GM12878 (cell line): ENCODE data around the gene SUGP1. TPM values are rescaled to one million over a fixed set of nuclear protein-coding genes. Genes with fewer than 3 reads are reported as not detected.

Experiments
- ATAC-seq: fragments of 200-7000 bp; cut with Tn5 transposase; 3 replicates; pipeline ENCODE4 v1.9.1; 2020; ENCODE audit warnings: mild to moderate bottlenecking, moderate library complexity
- BruUV-seq: library from RNA; stranded (reverse); fragments of 400-500 nt; replicated peaks from 2 replicates; lab custom pipeline; 2021; lab: Mats Ljungman, UMichigan
- CTCF ChIA-PET: fragments of 300-600 bp; sonication (Branson Sonifier 250); formaldehyde crosslinking; extraction: SDS; loops from one replicate; lab custom pipeline; 2021; ENCODE audit warnings: inconsistent platforms; lab: Yijun Ruan, JAX
- POLR2A ChIA-PET: fragments of 350-600 bp; formaldehyde crosslinking; extraction: SDS; loops from one replicate; lab custom pipeline; 2021; ENCODE audit warnings: inconsistent platforms; lab: Charles Lee
- RAD21 ChIA-PET: fragments of 300-600 bp; sonication (Branson Sonifier 250); formaldehyde crosslinking; loops from one replicate; lab custom pipeline; 2023; ENCODE audit warnings: antibody characterized with exemption; ENCODE audit not compliant: unreplicated experiment; lab: Charles Lee
- SMC1A ChIA-PET: fragments of 300-600 bp; sonication (Branson Sonifier 250); formaldehyde crosslinking; loops from one replicate; lab custom pipeline; 2023; ENCODE audit not compliant: unreplicated experiment, uncharacterized antibody; lab: Charles Lee
- DNase-seq: peaks from one replicate; pipeline ENCODE4 v3.0.0-alpha.2; 2011; ENCODE audit warnings: low read depth, low spot score
- FAIRE-seq: peaks from 3 replicates; lab custom pipeline; 2011; peaks lifted over from hg19 to GRCh38; lab: Jason Lieb, UNC
- H2AFZ ChIP-seq: 2 replicates; pipeline ENCODE4 v1.6.0; 2011; ENCODE audit warnings: low read depth, low read length, control low read depth; ENCODE audit not compliant: control insufficient read depth
- H3K27ac ChIP-seq: 2 replicates; pipeline ENCODE4 v1.5.1; 2011; ENCODE audit warnings: control low read depth; ENCODE audit not compliant: control insufficient read depth, insufficient read depth
- H3K27me3 ChIP-seq, 2 experiments: replicated peaks in 1 of 2; 2 replicates each; pipeline versions ENCODE4 v1.6.0 to v1.6.1; 2011; ENCODE audit warnings: low read length in 1 of 2; ENCODE audit not compliant: control insufficient read depth in 2 of 2, insufficient read depth in 2 of 2
- H3K36me3 ChIP-seq, 2 experiments: 2 replicates each; pipeline ENCODE4 v1.5.1; 2011; ENCODE audit warnings: low read length in 1 of 2; ENCODE audit not compliant: control insufficient read depth in 2 of 2, insufficient read depth in 2 of 2
- H3K4me1 ChIP-seq: 2 replicates; pipeline ENCODE4 v1.6.1; 2011; ENCODE audit warnings: mild to moderate bottlenecking, low read length, moderate library complexity, mixed read lengths; ENCODE audit not compliant: control insufficient read depth, insufficient read depth
- H3K4me2 ChIP-seq: 2 replicates; pipeline ENCODE4 v1.6.0; 2011; ENCODE audit warnings: control low read depth; ENCODE audit not compliant: control insufficient read depth, insufficient read depth
- H3K4me3 ChIP-seq: fragments of 200-600 bp; sonication (generic); 2 replicates; pipeline ENCODE4 v1.5.1; 2016
- H3K79me2 ChIP-seq: 2 replicates; pipeline ENCODE4 v1.6.0; 2011; ENCODE audit warnings: low read length; ENCODE audit not compliant: control insufficient read depth, insufficient read depth
- H3K9ac ChIP-seq: 2 replicates; pipeline ENCODE4 v1.8.0; 2011; ENCODE audit warnings: low read length, control low read depth, mixed read lengths; ENCODE audit not compliant: control insufficient read depth, insufficient read depth
- H3K9me3 ChIP-seq: replicated peaks from 3 replicates; pipeline ENCODE4 v1.5.1; 2011; ENCODE audit warnings: mild to moderate bottlenecking, low read length; ENCODE audit not compliant: control insufficient read depth, insufficient read depth
- H4K20me1 ChIP-seq: 2 replicates; pipeline ENCODE4 v1.6.0; 2011; ENCODE audit not compliant: control insufficient read depth, insufficient read depth
- CREB1 ChIP-seq: IDR thresholded peaks from 2 replicates; pipeline ENCODE4 v1.6.1; 2012; ENCODE audit warnings: low read depth, mild to moderate bottlenecking, inconsistent platforms
- HDGF ChIP-seq: fragments of 450-650 bp; IDR thresholded peaks from 2 replicates; pipeline ENCODE4 v1.6.1; 2016; ENCODE audit warnings: antibody characterized with exemption
- PAX5 ChIP-seq: IDR thresholded peaks from 2 replicates; pipeline ENCODE4 v1.6.1; 2011; ENCODE audit warnings: low read depth, low read length, borderline replicate concordance
- PAX8 ChIP-seq: fragments of 450-650 bp; IDR thresholded peaks from 2 replicates; pipeline ENCODE4 v1.6.1; 2017; ENCODE audit warnings: mild to moderate bottlenecking, moderate library complexity
- PML ChIP-seq: IDR thresholded peaks from 2 replicates; pipeline ENCODE4 v1.6.1; 2012; ENCODE audit warnings: low read length, inconsistent platforms
- POLR2A ChIP-seq: IDR thresholded peaks from 2 replicates; pipeline ENCODE4 v1.6.1; 2011; ENCODE audit warnings: low read depth, mild to moderate bottlenecking, low read length
- POU2F2 ChIP-seq: IDR thresholded peaks from 3 replicates; pipeline ENCODE4 v1.6.1; 2011; ENCODE audit warnings: low read depth, mild to moderate bottlenecking, low read length, borderline replicate concordance
- RELA ChIP-seq: fragments of 450-650 bp; IDR thresholded peaks from 2 replicates; pipeline ENCODE4 v1.8.0; 2014; ENCODE audit warnings: borderline replicate concordance; ENCODE audit not compliant: partially characterized antibody
- SP1 ChIP-seq: IDR thresholded peaks from one replicate; pipeline ENCODE4 v1.6.1; 2011; ENCODE audit warnings: low read depth, low read length
- STAT1 ChIP-seq: fragments of 450-650 bp; conservative IDR thresholded peaks from 2 replicates; pipeline ENCODE4 v1.6.1; 2014; ENCODE audit warnings: antibody characterized with exemption, mild to moderate bottlenecking
- WGBS: methylation state at CpG from one replicate; pipeline ENCODE4 v1.1.6; 2016; ENCODE audit warnings: low lambda C conversion rate; ENCODE audit not compliant: insufficient replicate concordance, insufficient coverage; ENCODE audit errors: missing lambda C conversion rate; 5-methylcytosine and 5-hydroxymethylcytosine counted together
- in situ Hi-C: fragments of 300-500 bp; cut with MboI; formaldehyde crosslinking; loops from 9 replicates; pipeline ENCODE4 v1.14.3; 2018; ENCODE audit warnings: mixed read lengths
- intact Hi-C: fragments of 100-400 bp; cut with micrococcal nuclease; formaldehyde crosslinking; loops from one replicate; pipeline ENCODE4 v1.14.2; 2022; ENCODE audit not compliant: unreplicated experiment
- polyA plus RNA-seq, 11 experiments: library from polyadenylated mRNA; depleted of rRNA in 4 of 11; unstranded in 6 of 11; stranded (reverse) in 5 of 11; fragments of >200 nt; fragmentation: Nextera tagmentation in 4 of 11; fragmentation: Illumina TruSeq in 1 of 11; extraction: Ambion mirVana in 4 of 11; extraction: Trizol in 1 of 11; gene quantifications; 1 replicate in 1 of 11; 2 replicates in 10 of 11; pipeline versions ENCODE4 v1.2.1 to v1.2.3, GENCODE V29; 2011 to 2016; ENCODE audit warnings: inconsistent platforms in 2 of 11, missing spikeins in 2 of 11, low read depth in 1 of 11
- total RNA-seq, 4 experiments: library from RNA; depleted of rRNA in 3 of 4; stranded (reverse); fragments of >200 nt in 3 of 4; fragmentation: Illumina TruSeq in 1 of 4; extraction: Trizol in 1 of 4; gene quantifications; 2 replicates each; pipeline versions ENCODE4 v1.2.1 to v1.2.3, GENCODE V29; 2013 to 2021
- TF ChIP-seq, protein P1 (sequence below): fragments of 450-650 bp; formaldehyde crosslinking; IDR thresholded peaks from 2 replicates; pipeline ENCODE4 v1.4.0; 2020; ENCODE audit warnings: mild to moderate bottlenecking, moderate library complexity

The SUGP1 gene
- total and polyA plus RNA-seq, 10 of the 15 experiments (the other 5 are each of a cell fraction or from before 2014, with no cell fraction given): 1.6 to 70.2 (median 38.4) TPM

DNA sequence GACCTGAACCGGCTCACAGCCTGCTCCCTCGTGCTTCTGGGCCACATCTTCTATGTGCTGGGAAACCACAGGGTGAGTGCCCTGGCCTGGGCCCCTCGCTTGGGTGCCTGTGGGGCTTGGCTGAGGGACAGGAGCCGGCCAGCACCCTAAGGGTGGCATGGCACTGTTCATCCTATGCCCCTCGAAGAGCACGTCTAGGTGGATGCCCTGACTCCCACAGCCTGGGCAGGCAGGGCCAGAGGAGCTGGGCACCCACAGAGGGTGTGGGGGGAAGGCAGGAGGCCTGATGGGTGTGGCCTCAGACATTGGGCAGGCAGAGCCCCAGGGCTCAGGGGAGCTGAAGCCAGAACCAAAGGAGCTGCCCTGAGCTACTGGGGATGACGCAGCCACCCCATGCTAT is 29.1 kb upstream of the SUGP1 start:
- Histone ChIP-seq H3K4me3 (no peak overlapping the region), H3K4me2 (no peak overlapping the region), H3K9ac (no peak overlapping the region), H4K20me1 (no peaks in the 10 kb centered on the region), H3K36me3 (peaks cover 20 to 21% of the 10 kb centered on the region in 2 experiments), H3K4me1 (no peaks in the 10 kb centered on the region), H3K9me3 (no peaks in the 10 kb centered on the region), H3K79me2 (no peaks in the 10 kb centered on the region), H3K27ac (no peak overlapping the region), H3K27me3 (no peaks in the 10 kb centered on the region), H2AFZ (no peak overlapping the region)
- BruUV-seq: no TSS peak
- in situ Hi-C loops (no loop called here), intact Hi-C loops (no loop called here)
- TF ChIP-seq HDGF: no peak
- no peak for TF ChIP-seq PAX5
- no peak for TF ChIP-seq CREB1
- TF ChIP-seq, protein P1, sequence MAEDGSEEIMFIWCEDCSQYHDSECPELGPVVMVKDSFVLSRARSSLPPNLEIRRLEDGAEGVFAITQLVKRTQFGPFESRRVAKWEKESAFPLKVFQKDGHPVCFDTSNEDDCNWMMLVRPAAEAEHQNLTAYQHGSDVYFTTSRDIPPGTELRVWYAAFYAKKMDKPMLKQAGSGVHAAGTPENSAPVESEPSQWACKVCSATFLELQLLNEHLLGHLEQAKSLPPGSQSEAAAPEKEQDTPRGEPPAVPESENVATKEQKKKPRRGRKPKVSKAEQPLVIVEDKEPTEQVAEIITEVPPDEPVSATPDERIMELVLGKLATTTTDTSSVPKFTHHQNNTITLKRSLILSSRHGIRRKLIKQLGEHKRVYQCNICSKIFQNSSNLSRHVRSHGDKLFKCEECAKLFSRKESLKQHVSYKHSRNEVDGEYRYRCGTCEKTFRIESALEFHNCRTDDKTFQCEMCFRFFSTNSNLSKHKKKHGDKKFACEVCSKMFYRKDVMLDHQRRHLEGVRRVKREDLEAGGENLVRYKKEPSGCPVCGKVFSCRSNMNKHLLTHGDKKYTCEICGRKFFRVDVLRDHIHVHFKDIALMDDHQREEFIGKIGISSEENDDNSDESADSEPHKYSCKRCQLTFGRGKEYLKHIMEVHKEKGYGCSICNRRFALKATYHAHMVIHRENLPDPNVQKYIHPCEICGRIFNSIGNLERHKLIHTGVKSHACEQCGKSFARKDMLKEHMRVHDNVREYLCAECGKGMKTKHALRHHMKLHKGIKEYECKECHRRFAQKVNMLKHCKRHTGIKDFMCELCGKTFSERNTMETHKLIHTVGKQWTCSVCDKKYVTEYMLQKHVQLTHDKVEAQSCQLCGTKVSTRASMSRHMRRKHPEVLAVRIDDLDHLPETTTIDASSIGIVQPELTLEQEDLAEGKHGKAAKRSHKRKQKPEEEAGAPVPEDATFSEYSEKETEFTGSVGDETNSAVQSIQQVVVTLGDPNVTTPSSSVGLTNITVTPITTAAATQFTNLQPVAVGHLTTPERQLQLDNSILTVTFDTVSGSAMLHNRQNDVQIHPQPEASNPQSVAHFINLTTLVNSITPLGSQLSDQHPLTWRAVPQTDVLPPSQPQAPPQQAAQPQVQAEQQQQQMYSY (CRISPR knock-in tag): no peak
- WGBS: 96% methylated on average over 7 of the region's 7 CpGs
- ATAC-seq (no peak), FAIRE-seq (no peak), DNase-seq (no peak)
- ChIA-PET RAD21 (no interaction called here), CTCF (no interaction called here), POLR2A (no interaction called here), SMC1A (no interaction called here)

DNA sequence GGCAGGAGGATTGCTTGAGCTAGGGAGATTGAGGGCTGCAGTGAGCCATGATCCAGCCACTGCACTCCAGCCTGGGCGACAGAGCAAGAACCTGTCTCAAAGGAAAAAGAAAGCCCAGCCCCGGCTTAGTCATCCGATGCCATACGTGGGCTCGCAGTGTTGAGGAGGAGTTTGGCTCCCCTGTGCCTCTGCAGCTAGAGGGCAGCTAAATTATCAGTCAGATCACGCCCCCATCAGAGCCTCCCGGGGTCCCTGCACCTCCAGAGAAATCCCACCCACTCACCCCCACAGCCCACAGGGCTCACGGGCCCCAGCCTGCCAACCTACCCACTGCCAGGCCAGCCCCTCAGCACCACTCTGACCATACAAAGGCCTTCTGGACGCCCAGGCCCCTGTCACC is 28.0 kb upstream of the SUGP1 start:
- no TSS peak for BruUV-seq
- FAIRE-seq: no peak

More for the DNA sequence above, 28.0 kb upstream of the SUGP1 start:
- Histone ChIP-seq H3K4me3 (no peak overlapping the region), H4K20me1 (no peaks in the 10 kb centered on the region), H3K79me2 (no peaks in the 10 kb centered on the region), H3K9me3 (no peaks in the 10 kb centered on the region), H3K4me2 (no peak overlapping the region), H3K27me3 (no peaks in the 10 kb centered on the region), H3K36me3 (peaks cover 16 to 20% of the 10 kb centered on the region in 2 experiments; a peak in 3 of 4 replicates), H3K27ac (no peak overlapping the region), H3K4me1 (no peaks in the 10 kb centered on the region), H2AFZ (no peak overlapping the region), H3K9ac (no peak overlapping the region)
- in situ Hi-C loops: no loop called here
- POLR2A ChIA-PET: no interaction called here
- TF ChIP-seq PAX8: no peak
- TF ChIP-seq SP1: no peak
- no peak for TF ChIP-seq PML
- TF ChIP-seq STAT1: no peak
- TF ChIP-seq POU2F2: no peak
- peak; percentile 5; the same call in 1 of the 2 replicates for TF ChIP-seq POLR2A
- no peak for TF ChIP-seq RELA
- intact Hi-C loops: no loop called here
- DNase-seq: no peak
- no peak for ATAC-seq
- CTCF ChIA-PET: no interaction called here
- 84% methylated on average over 7 of the region's 9 CpGs for WGBS
- RAD21 ChIA-PET: no interaction called here
- SMC1A ChIA-PET: interaction anchor here (0.6 kb wide), 1 partner anchor 55 kb away, joined by 3 read pairs; no protein-coding TSS in a partner anchor
